DOHH2 (cell line): ENCODE results near the gene SPTBN1.

Source experiments
- H3F3A ChIP-seq: fragments of 200-600 bp; sonication (generic), shearing (Covaris generic); 2 replicates; pipeline ENCODE4 v1.6.0; 2016; ENCODE audit warnings: antibody characterized with exemption, mild to moderate bottlenecking; ENCODE audit not compliant: control insufficient read depth, insufficient read depth
- H3K27ac ChIP-seq: fragments of 200-600 bp; sonication (generic); 2 replicates; pipeline ENCODE4 v1.5.1; 2014; ENCODE audit warnings: low read depth, mild to moderate bottlenecking, low read length, moderate library complexity
- H3K27me3 ChIP-seq: fragments of 200-600 bp; sonication (generic); 2 replicates; pipeline ENCODE4 v1.6.1; 2014; ENCODE audit warnings: mild to moderate bottlenecking, low read length, mixed read lengths; ENCODE audit not compliant: control insufficient read depth
- H3K36me3 ChIP-seq: fragments of 200-600 bp; sonication (generic); 2 replicates; pipeline ENCODE4 v1.6.1; 2014; ENCODE audit warnings: mild to moderate bottlenecking, low read length, moderate library complexity, mixed read lengths; ENCODE audit not compliant: control insufficient read depth
- H3K4me1 ChIP-seq: fragments of 200-600 bp; sonication (generic); 2 replicates; pipeline ENCODE4 v1.6.1; 2014; ENCODE audit warnings: mild to moderate bottlenecking, low read length, mixed read lengths; ENCODE audit not compliant: control insufficient read depth
- H3K4me2 ChIP-seq: fragments of 200-600 bp; sonication (generic); 2 replicates; pipeline ENCODE4 v1.6.0; 2014; ENCODE audit warnings: mild to moderate bottlenecking, low read length, moderate library complexity
- H3K4me3 ChIP-seq: fragments of 200-600 bp; sonication (generic); 2 replicates; pipeline ENCODE4 v1.5.1; 2014; ENCODE audit warnings: mild to moderate bottlenecking, low read length, mixed read lengths
- H3K79me2 ChIP-seq: fragments of 200-600 bp; sonication (generic); 2 replicates; pipeline ENCODE4 v1.6.1; 2014; ENCODE audit warnings: mild to moderate bottlenecking, low read length, mixed read lengths; ENCODE audit not compliant: control insufficient read depth
- H3K9me2 ChIP-seq: fragments of 200-600 bp; sonication (generic); replicated peaks from 2 replicates; pipeline ENCODE4 v1.6.1; 2014; ENCODE audit warnings: mild to moderate bottlenecking, low read length, mixed read lengths; ENCODE audit not compliant: control insufficient read depth
- H3K9me3 ChIP-seq: fragments of 200-600 bp; sonication (generic); 2 replicates; pipeline ENCODE4 v1.6.1; 2014; ENCODE audit warnings: antibody characterized with exemption, low read length, mixed read lengths; ENCODE audit not compliant: control insufficient read depth, insufficient read depth
- H4K20me1 ChIP-seq: fragments of 200-600 bp; sonication (generic); 2 replicates; pipeline ENCODE4 v1.6.0; 2014; ENCODE audit warnings: low read depth, mild to moderate bottlenecking, antibody characterized with exemption, low read length, moderate library complexity; ENCODE audit not compliant: control insufficient read depth, insufficient read depth
- EZH2phosphoT487 ChIP-seq: fragments of 200-600 bp; sonication (generic); IDR thresholded peaks from 2 replicates; pipeline ENCODE4 v1.6.1; 2017; ENCODE audit warnings: borderline replicate concordance, mild to moderate bottlenecking, antibody characterized with exemption, low read length, moderate library complexity, mixed read lengths
- TF ChIP-seq, protein P1 (sequence below): fragments of 200-600 bp; sonication (generic); IDR thresholded peaks from one replicate; pipeline ENCODE4 v1.5.1; 2014; ENCODE audit warnings: antibody characterized with exemption, mild to moderate bottlenecking, low read depth, low read length; ENCODE audit not compliant: poor library complexity, severe bottlenecking

SPTBN1 gene

DNA sequence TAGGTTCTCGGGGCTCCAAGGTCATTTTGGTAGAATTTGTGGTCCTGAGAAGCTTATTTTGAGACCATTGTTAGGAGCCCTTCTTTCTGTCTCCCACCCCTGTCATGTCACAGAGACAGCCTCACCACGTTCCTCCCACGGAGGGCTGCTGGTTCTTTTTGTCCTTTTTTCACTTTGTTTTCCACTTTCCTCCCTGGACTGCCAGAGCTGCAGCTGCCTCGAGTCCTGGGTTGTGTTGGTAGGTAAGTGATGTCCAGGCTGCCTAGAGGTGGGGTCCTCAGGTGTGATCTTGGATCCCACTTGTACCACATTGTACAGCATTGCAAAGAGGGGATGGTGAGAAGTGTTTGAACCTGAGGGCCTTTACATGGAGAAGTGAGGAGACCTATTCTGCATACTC is 137.1 kb downstream of the SPTBN1 start:
- H3K27me3 ChIP-seq, result no peaks in the 10 kb centered on the region
- no peak overlapping the region for H3K27ac ChIP-seq
- no peaks in the 10 kb centered on the region for H3K9me2 ChIP-seq
- no peaks in the 10 kb centered on the region for H3K9me3 ChIP-seq
- H3K4me2 ChIP-seq, result no peak overlapping the region
- H3K4me1 ChIP-seq, result peaks cover 43% of the 10 kb centered on the region
- no peaks in the 10 kb centered on the region for H3K79me2 ChIP-seq
- no peak overlapping the region for H3K4me3 ChIP-seq
- H3K36me3 ChIP-seq, result no peaks in the 10 kb centered on the region
- H3F3A ChIP-seq, result no peaks in the 10 kb centered on the region
- no peaks in the 10 kb centered on the region for H4K20me1 ChIP-seq
- TF ChIP-seq, protein P1, sequence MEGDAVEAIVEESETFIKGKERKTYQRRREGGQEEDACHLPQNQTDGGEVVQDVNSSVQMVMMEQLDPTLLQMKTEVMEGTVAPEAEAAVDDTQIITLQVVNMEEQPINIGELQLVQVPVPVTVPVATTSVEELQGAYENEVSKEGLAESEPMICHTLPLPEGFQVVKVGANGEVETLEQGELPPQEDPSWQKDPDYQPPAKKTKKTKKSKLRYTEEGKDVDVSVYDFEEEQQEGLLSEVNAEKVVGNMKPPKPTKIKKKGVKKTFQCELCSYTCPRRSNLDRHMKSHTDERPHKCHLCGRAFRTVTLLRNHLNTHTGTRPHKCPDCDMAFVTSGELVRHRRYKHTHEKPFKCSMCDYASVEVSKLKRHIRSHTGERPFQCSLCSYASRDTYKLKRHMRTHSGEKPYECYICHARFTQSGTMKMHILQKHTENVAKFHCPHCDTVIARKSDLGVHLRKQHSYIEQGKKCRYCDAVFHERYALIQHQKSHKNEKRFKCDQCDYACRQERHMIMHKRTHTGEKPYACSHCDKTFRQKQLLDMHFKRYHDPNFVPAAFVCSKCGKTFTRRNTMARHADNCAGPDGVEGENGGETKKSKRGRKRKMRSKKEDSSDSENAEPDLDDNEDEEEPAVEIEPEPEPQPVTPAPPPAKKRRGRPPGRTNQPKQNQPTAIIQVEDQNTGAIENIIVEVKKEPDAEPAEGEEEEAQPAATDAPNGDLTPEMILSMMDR, result no peak
- no peak for TF ChIP-seq EZH2phosphoT487

DNA sequence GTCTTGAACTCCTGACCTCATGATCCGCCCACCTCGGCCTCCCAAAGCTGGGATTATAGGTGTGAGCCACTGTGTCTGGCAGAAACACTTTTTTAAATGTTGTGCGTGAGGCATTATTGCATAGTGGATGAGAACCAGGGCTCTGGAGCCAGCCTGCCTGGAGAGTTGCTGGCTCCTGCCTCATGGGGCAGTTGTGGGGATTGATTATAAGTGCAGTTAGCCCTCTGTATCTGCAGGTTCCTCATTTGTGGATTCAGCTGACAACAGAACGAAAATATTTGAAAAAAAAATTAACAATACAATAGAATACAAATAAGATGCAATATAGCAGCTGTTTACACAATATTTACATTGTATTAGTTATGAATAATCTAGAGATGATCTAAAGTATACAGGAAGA is 137.9 kb downstream of the SPTBN1 start:
- Histone ChIP-seq H3K27ac (no peak overlapping the region), H3K4me3 (no peak overlapping the region), H3F3A (no peaks in the 10 kb centered on the region), H3K9me3 (no peaks in the 10 kb centered on the region), H4K20me1 (no peaks in the 10 kb centered on the region), H3K4me2 (no peak overlapping the region), H3K9me2 (no peaks in the 10 kb centered on the region), H3K79me2 (no peaks in the 10 kb centered on the region), H3K27me3 (no peaks in the 10 kb centered on the region), H3K4me1 (peaks cover 35% of the 10 kb centered on the region), H3K36me3 (no peaks in the 10 kb centered on the region)
- TF ChIP-seq, protein P1, result no peak
- no peak for TF ChIP-seq EZH2phosphoT487

GRCh38 chr2:54595161-54595803 is 139.2 kb downstream of the SPTBN1 start:
- Histone ChIP-seq H3K9me3 (no peaks in the 10 kb centered on the region), H3K4me1 (peaks cover 23% of the 10 kb centered on the region), H3K4me2 (no peak overlapping the region), H4K20me1 (no peaks in the 10 kb centered on the region), H3K36me3 (no peaks in the 10 kb centered on the region), H3K27me3 (no peaks in the 10 kb centered on the region), H3K27ac (no peak overlapping the region), H3F3A (no peaks in the 10 kb centered on the region), H3K9me2 (no peaks in the 10 kb centered on the region), H3K4me3 (no peak overlapping the region), H3K79me2 (no peaks in the 10 kb centered on the region)
- TF ChIP-seq, protein P1, result no peak
- no peak for TF ChIP-seq EZH2phosphoT487
